Fibroblast of the aortic adventitia (primary cell): Measurements from ENCODE around the gene MED12L. TPM values are rescaled to one million over a fixed set of nuclear protein-coding genes. Genes with fewer than 3 reads are reported as not detected.

Experiments
- DNase-seq: peaks from one replicate; pipeline ENCODE4 v3.0.0-alpha.2; 2010; ENCODE audit warnings: low read depth
- H3K4me3 ChIP-seq: 2 replicates; pipeline ENCODE4 v1.5.1; 2011; ENCODE audit warnings: low read depth, mild to moderate bottlenecking, control low read depth, low read length, moderate library complexity
- total RNA-seq: library from RNA; depleted of rRNA; stranded (reverse); fragments of >200 nt; gene quantifications from 2 replicates; pipeline ENCODE4 v1.2.3, GENCODE V29; 2012; ENCODE audit warnings: low replicate concordance
- TF ChIP-seq, protein P1 (sequence below): IDR thresholded peaks from 2 replicates; pipeline ENCODE4 v1.5.1; 2011; ENCODE audit warnings: mild to moderate bottlenecking, low read length, control low read depth, inconsistent platforms; ENCODE audit not compliant: insufficient read depth

Gene MED12L
- total RNA-seq, 1 donor: 0.72 TPM

- TF ChIP-seq, protein P1, sequence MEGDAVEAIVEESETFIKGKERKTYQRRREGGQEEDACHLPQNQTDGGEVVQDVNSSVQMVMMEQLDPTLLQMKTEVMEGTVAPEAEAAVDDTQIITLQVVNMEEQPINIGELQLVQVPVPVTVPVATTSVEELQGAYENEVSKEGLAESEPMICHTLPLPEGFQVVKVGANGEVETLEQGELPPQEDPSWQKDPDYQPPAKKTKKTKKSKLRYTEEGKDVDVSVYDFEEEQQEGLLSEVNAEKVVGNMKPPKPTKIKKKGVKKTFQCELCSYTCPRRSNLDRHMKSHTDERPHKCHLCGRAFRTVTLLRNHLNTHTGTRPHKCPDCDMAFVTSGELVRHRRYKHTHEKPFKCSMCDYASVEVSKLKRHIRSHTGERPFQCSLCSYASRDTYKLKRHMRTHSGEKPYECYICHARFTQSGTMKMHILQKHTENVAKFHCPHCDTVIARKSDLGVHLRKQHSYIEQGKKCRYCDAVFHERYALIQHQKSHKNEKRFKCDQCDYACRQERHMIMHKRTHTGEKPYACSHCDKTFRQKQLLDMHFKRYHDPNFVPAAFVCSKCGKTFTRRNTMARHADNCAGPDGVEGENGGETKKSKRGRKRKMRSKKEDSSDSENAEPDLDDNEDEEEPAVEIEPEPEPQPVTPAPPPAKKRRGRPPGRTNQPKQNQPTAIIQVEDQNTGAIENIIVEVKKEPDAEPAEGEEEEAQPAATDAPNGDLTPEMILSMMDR: no peak
- H3K4me3 ChIP-seq: no peak overlapping the region
- no peak for DNase-seq
These were observed 119.3 kb downstream of the MED12L start for GRCh38 chr3:151204530-151205402.

- DNase-seq: no peak
- H3K4me3 ChIP-seq: no peak overlapping the region
- TF ChIP-seq, protein P1: no peak
These were observed 120.0 kb downstream of the MED12L start for GRCh38 chr3:151205482-151205881.

GRCh38 chr3:151206201-151206600 lies 120.7 kb downstream of the MED12L start:
- DNase-seq: no peak
- no peak overlapping the region for H3K4me3 ChIP-seq
- TF ChIP-seq, protein P1: no peak

DNA sequence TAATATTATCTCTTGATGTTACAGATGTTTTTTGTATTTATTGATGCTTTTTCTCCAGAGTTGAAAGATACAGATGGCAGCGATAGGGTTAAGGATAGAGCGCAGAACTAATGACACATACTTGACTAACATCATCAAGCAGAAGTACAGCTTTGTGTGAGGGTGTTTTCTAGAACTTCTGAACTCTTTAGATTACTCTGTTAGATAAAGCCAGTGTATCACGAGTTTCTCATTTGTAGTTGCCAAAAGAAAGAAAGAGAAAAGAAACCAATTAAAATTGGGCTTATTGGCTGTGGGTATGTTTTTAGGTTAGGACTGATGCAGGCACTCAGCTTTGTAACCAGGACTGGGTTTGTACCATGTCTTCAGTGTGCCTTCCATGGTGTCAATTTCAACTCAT lies 124.2 kb downstream of the MED12L start:
- no peak for DNase-seq
- TF ChIP-seq, protein P1: no peak
- no peak overlapping the region for H3K4me3 ChIP-seq

- peak; percentile 33 for DNase-seq
- TF ChIP-seq, protein P1: peak; percentile 23
- no peak overlapping the region for H3K4me3 ChIP-seq
These were observed 125.4 kb downstream of the MED12L start for GRCh38 chr3:151210676-151211381.

- H3K4me3 ChIP-seq: no peak overlapping the region
- DNase-seq: no peak
- TF ChIP-seq, protein P1: no peak
These were observed 127.7 kb downstream of the MED12L start for GRCh38 chr3:151213151-151213550.
